Neuronal stem cell (in vitro differentiated cells): ENCODE measurements around the gene TRIM77. TPM values are rescaled to one million over a fixed set of nuclear protein-coding genes. Genes with fewer than 3 reads are reported as not detected.
"Not testable (repeated sequence)": the region's sequence is repeated elsewhere in the genome, so short reads cannot be mapped to it uniquely, and the experiment has no call there.

Experiments used
- DNase-seq: peaks from one replicate; pipeline ENCODE4 v3.0.0-alpha.2; 2013; ENCODE audit warnings: low spot score
- H2AFZ ChIP-seq: one replicate; pipeline ENCODE4 v1.6.1; 2013; ENCODE audit warnings: mild to moderate bottlenecking, low read length, inconsistent platforms
- H2AK5ac ChIP-seq: 2 replicates; pipeline ENCODE4 v1.6.1; 2013; ENCODE audit warnings: low read depth, mild to moderate bottlenecking, inconsistent platforms, low read length, moderate library complexity, mixed read lengths
- H2BK120ac ChIP-seq: 2 replicates; pipeline ENCODE4 v1.6.1; 2013; ENCODE audit warnings: low read depth, mild to moderate bottlenecking, inconsistent platforms, low read length, moderate library complexity, mixed read lengths
- H2BK12ac ChIP-seq: one replicate; pipeline ENCODE4 v1.6.1; 2013; ENCODE audit warnings: low read length, inconsistent platforms
- H2BK15ac ChIP-seq: 2 replicates; pipeline ENCODE4 v1.6.1; 2013; ENCODE audit warnings: mild to moderate bottlenecking, low read length, inconsistent platforms, mixed read lengths
- H2BK5ac ChIP-seq: one replicate; pipeline ENCODE4 v1.6.1; 2013; ENCODE audit warnings: inconsistent platforms, mild to moderate bottlenecking, low read length, moderate library complexity
- H3K14ac ChIP-seq: one replicate; pipeline ENCODE4 v1.6.1; 2013; ENCODE audit warnings: low read length, inconsistent platforms
- H3K18ac ChIP-seq: 2 replicates; pipeline ENCODE4 v1.6.1; 2013; ENCODE audit warnings: low read length, inconsistent platforms
- H3K23ac ChIP-seq: 2 replicates; pipeline ENCODE4 v1.6.1; 2013; ENCODE audit warnings: low read depth, mild to moderate bottlenecking, mixed read lengths, low read length, inconsistent platforms; ENCODE audit not compliant: poor library complexity
- H3K27ac ChIP-seq: replicated peaks from 3 replicates; pipeline ENCODE4 v1.5.1; 2013; ENCODE audit warnings: low read length, inconsistent platforms
- H3K27me3 ChIP-seq, 3 experiments: 2 replicates each; pipeline ENCODE4 v1.6.1; 2013; ENCODE audit warnings: low read length in 3 of 3, mild to moderate bottlenecking in 2 of 3, inconsistent platforms in 1 of 3, low read depth in 1 of 3, mixed read lengths in 1 of 3, moderate library complexity in 1 of 3; ENCODE audit not compliant: control insufficient read depth in 3 of 3, insufficient read depth in 3 of 3
- H3K36me3 ChIP-seq, 2 donors: replicated peaks in 1 of 2; 2 replicates each; pipeline ENCODE4 v1.6.1; 2013; ENCODE audit warnings: low read length in 2 of 2; ENCODE audit not compliant: control insufficient read depth in 2 of 2, insufficient read depth in 2 of 2
- H3K4ac ChIP-seq: 2 replicates; pipeline ENCODE4 v1.6.1; 2013; ENCODE audit warnings: inconsistent platforms, mild to moderate bottlenecking, low read length, moderate library complexity
- H3K4me1 ChIP-seq, 2 donors: 1 replicate in 1 of 2; 2 replicates in 1 of 2; pipeline ENCODE4 v1.6.1; 2013; ENCODE audit warnings: low read length in 2 of 2, low read depth in 1 of 2; ENCODE audit not compliant: control insufficient read depth in 2 of 2, insufficient read depth in 1 of 2
- H3K4me2 ChIP-seq: one replicate; pipeline ENCODE4 v1.6.1; 2013; ENCODE audit warnings: mild to moderate bottlenecking, low read length, inconsistent platforms; ENCODE audit not compliant: insufficient read depth, poor library complexity, severe bottlenecking
- H3K4me3 ChIP-seq, 2 donors: 2 replicates each; pipeline ENCODE4 v1.5.1; 2013; ENCODE audit warnings: low read length in 2 of 2, mild to moderate bottlenecking in 2 of 2, inconsistent platforms in 1 of 2, moderate library complexity in 1 of 2
- H3K79me1 ChIP-seq: one replicate; pipeline ENCODE4 v1.6.1; 2013; ENCODE audit warnings: low read depth, mild to moderate bottlenecking, inconsistent platforms, low read length, moderate library complexity
- H3K9ac ChIP-seq: one replicate; pipeline ENCODE4 v1.6.1; 2013; ENCODE audit warnings: mild to moderate bottlenecking, low read depth, low read length, inconsistent platforms; ENCODE audit not compliant: poor library complexity
- H3K9me3 ChIP-seq, 2 donors: replicated peaks in 1 of 2; 2 replicates each; pipeline versions ENCODE3 to v1.6.1; 2013; ENCODE audit warnings: low read length in 2 of 2, mild to moderate bottlenecking in 2 of 2, inconsistent platforms in 1 of 2, low read depth in 1 of 2, mixed read lengths in 1 of 2, moderate library complexity in 1 of 2; ENCODE audit not compliant: control insufficient read depth in 2 of 2, insufficient read depth in 1 of 2
- H4K8ac ChIP-seq: one replicate; pipeline ENCODE4 v1.6.1; 2013; ENCODE audit warnings: low read depth, mild to moderate bottlenecking, inconsistent platforms, low read length, moderate library complexity
- H4K91ac ChIP-seq: one replicate; pipeline ENCODE4 v1.6.1; 2013; ENCODE audit warnings: low read length, low read depth, mild to moderate bottlenecking, inconsistent platforms; ENCODE audit not compliant: poor library complexity
- small RNA-seq: library from polyadenylated mRNA; stranded (forward); fragments of <200 nt; extraction: miRNeasy Mini kit (QIAGEN cat#:217004); gene quantifications from one replicate; pipeline ENCODE3, GENCODE V24; 2013; ENCODE audit not compliant: insufficient read depth

TRIM77 gene

DNA sequence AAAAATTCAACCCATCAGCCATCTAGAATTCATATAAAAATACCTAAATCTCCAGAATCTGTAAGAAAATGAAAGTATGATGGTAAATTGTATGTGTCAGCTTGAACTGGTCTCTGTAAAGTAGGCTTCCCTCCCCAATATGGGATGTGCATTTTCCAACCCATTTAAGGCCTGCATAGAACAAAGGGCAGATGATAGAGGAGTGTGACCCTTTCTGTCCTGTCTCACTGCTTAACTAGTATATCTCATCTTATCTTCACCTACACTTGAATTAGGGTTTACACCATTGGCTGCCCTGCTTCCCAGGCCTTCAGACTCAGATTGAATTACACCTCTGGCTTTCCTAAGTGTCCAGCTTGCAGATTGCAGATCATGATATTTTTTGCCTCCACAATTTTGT is 40.7 kb downstream of the TRIM77 start:
- H3K4me3 ChIP-seq, H3K9me3 ChIP-seq, H3K18ac ChIP-seq, H3K14ac ChIP-seq, H2AFZ ChIP-seq, H3K23ac ChIP-seq, H2BK5ac ChIP-seq, H3K27ac ChIP-seq, DNase-seq, H2AK5ac ChIP-seq, H3K4me1 ChIP-seq, H3K79me1 ChIP-seq, H3K4ac ChIP-seq, H3K9ac ChIP-seq, H3K27me3 ChIP-seq, H3K4me2 ChIP-seq, H4K8ac ChIP-seq, H2BK12ac ChIP-seq, H2BK120ac ChIP-seq, H4K91ac ChIP-seq, H2BK15ac ChIP-seq, H3K36me3 ChIP-seq: not testable (repeated sequence)

Small RNA genes within 50 kb of the gene (small RNA-seq; reads per million reads assigned to genes)
- not detected for gene AP003122.3
